GM10847 (cell line): ENCODE measurements around the gene SMYD3.

ENCODE experiments used
- POLR2A ChIP-seq: IDR thresholded peaks from 2 replicates; pipeline ENCODE4 v1.6.1; 2011; ENCODE audit not compliant: insufficient read length; ENCODE audit errors: extremely low read depth

SMYD3 gene

GRCh38 chr1:246086191-246086590 is 420.9 kb downstream of the SMYD3 start:
- no peak for TF ChIP-seq POLR2A

GRCh38 chr1:246083416-246083815 is 423.7 kb downstream of the SMYD3 start:
- TF ChIP-seq POLR2A = no peak

GRCh38 chr1:246081856-246082668 is 425.0 kb downstream of the SMYD3 start:
- no peak for TF ChIP-seq POLR2A

GRCh38 chr1:246081138-246081702 is 425.9 kb downstream of the SMYD3 start:
- no peak for TF ChIP-seq POLR2A

GRCh38 chr1:246080031-246080430 is 427.0 kb downstream of the SMYD3 start:
- TF ChIP-seq POLR2A = no peak

GRCh38 chr1:246078888-246079252 is 428.2 kb downstream of the SMYD3 start:
- no peak for TF ChIP-seq POLR2A

GRCh38 chr1:246078126-246078887 is 428.8 kb downstream of the SMYD3 start:
- TF ChIP-seq POLR2A = no peak

GRCh38 chr1:246077476-246077875 is 429.6 kb downstream of the SMYD3 start:
- no peak for TF ChIP-seq POLR2A

GRCh38 chr1:246074421-246074820 is 432.7 kb downstream of the SMYD3 start:
- no peak for TF ChIP-seq POLR2A

- no peak for TF ChIP-seq POLR2A
Observed at GRCh38 chr1:246072456-246072955, 434.6 kb downstream of the SMYD3 start.

GRCh38 chr1:246069581-246069980 is 437.5 kb downstream of the SMYD3 start:
- TF ChIP-seq POLR2A = no peak

- no peak for TF ChIP-seq POLR2A
Observed at GRCh38 chr1:246068619-246069509, 438.2 kb downstream of the SMYD3 start.

- TF ChIP-seq POLR2A = no peak
Observed at GRCh38 chr1:246068217-246068512, 438.9 kb downstream of the SMYD3 start.

- no peak for TF ChIP-seq POLR2A
Observed at GRCh38 chr1:246067432-246068216, 439.5 kb downstream of the SMYD3 start.
